ENCODE results near the gene WDR82. TPM values are rescaled to one million over a fixed set of nuclear protein-coding genes. Genes with fewer than 3 reads are reported as not detected.

The WDR82 gene
- total and polyA plus RNA-seq, 2 of the 8 experiments (the other 6 are each of a cell fraction or from before 2014, with no cell fraction given) = 33.5 to 82.7 TPM

- no peak for TF ChIP-seq SP1 (IDR thresholded peaks at IDR 0.05; ENCODE audit: low read depth, low read length)
- TF ChIP-seq EZH2 (IDR thresholded peaks at IDR 0.05; ENCODE audit: low read depth, low read length, severe bottlenecking) = no peak
- TF ChIP-seq CHD7 (IDR thresholded peaks at IDR 0.05; ENCODE audit: insufficient replicate concordance, low read length) = no peak
These were observed 48.0 kb downstream of the WDR82 start (continued) for GRCh38 chr3:52230461-52230860.
